Loucy (cell line): ENCODE data around the gene ENPP1.

Experiments
- H2AFZ ChIP-seq: fragments of 200-600 bp; sonication (generic); 2 replicates; pipeline ENCODE4 v1.6.0; 2016; ENCODE audit warnings: antibody characterized with exemption, mild to moderate bottlenecking, low read length, moderate library complexity
- H3F3A ChIP-seq: fragments of 200-600 bp; 2 replicates; pipeline ENCODE4 v1.6.0; 2016; ENCODE audit warnings: antibody characterized with exemption, low read depth, mild to moderate bottlenecking
- H3K27me3 ChIP-seq: fragments of 200-600 bp; sonication (generic); 2 replicates; pipeline ENCODE4 v1.6.1; 2014; ENCODE audit warnings: low read length, mild to moderate bottlenecking; ENCODE audit not compliant: insufficient read depth, poor library complexity, severe bottlenecking
- H3K36me3 ChIP-seq: fragments of 200-600 bp; sonication (generic); 2 replicates; pipeline ENCODE4 v1.6.1; 2016; ENCODE audit warnings: low read length; ENCODE audit not compliant: insufficient read depth
- H3K4me1 ChIP-seq: fragments of 200-600 bp; sonication (generic); 2 replicates; pipeline ENCODE4 v1.5.1; 2014; ENCODE audit warnings: low read length, mild to moderate bottlenecking; ENCODE audit not compliant: insufficient read depth, poor library complexity, severe bottlenecking
- H3K4me2 ChIP-seq: fragments of 200-600 bp; sonication (generic); 2 replicates; pipeline ENCODE4 v1.6.0; 2014; ENCODE audit warnings: antibody characterized with exemption, low read length, low read depth, mild to moderate bottlenecking; ENCODE audit not compliant: poor library complexity, severe bottlenecking
- H3K4me3 ChIP-seq: fragments of 200-600 bp; sonication (generic); 2 replicates; pipeline ENCODE4 v1.5.1; 2014; ENCODE audit warnings: low read length, mild to moderate bottlenecking, mixed read lengths; ENCODE audit not compliant: poor library complexity, severe bottlenecking
- H3K79me2 ChIP-seq: fragments of 200-600 bp; sonication (generic); 2 replicates; pipeline ENCODE4 v1.6.1; 2014; ENCODE audit warnings: low read length; ENCODE audit not compliant: insufficient read depth
- H3K9ac ChIP-seq: fragments of 200-600 bp; sonication (generic); 2 replicates; pipeline ENCODE4 v1.6.0; 2014; ENCODE audit warnings: mild to moderate bottlenecking, low read depth, low read length, moderate library complexity; ENCODE audit not compliant: poor library complexity, severe bottlenecking
- H3K9me2 ChIP-seq: fragments of 200-600 bp; sonication (generic); replicated peaks from 2 replicates; pipeline ENCODE4 v1.6.1; 2016; ENCODE audit warnings: low read depth, low read length, mixed read lengths
- H3K9me3 ChIP-seq: fragments of 200-600 bp; sonication (generic); 2 replicates; pipeline ENCODE4 v1.6.1; 2014; ENCODE audit warnings: mild to moderate bottlenecking, antibody characterized with exemption, low read length, low read depth; ENCODE audit not compliant: insufficient read depth
- H4K20me1 ChIP-seq: fragments of 200-600 bp; sonication (generic); 2 replicates; pipeline ENCODE4 v1.6.0; 2014; ENCODE audit warnings: antibody characterized with exemption, low read length, mild to moderate bottlenecking; ENCODE audit not compliant: insufficient read depth, poor library complexity, severe bottlenecking
- CTCF ChIP-seq: fragments of 200-600 bp; sonication (generic); conservative IDR thresholded peaks from 2 replicates; pipeline ENCODE4 v1.5.1; 2014; ENCODE audit warnings: mild to moderate bottlenecking, antibody characterized with exemption, low read length
- EZH2phosphoT487 ChIP-seq: fragments of 200-600 bp; IDR thresholded peaks from 2 replicates; pipeline ENCODE4 v1.6.1; 2018; ENCODE audit warnings: antibody characterized with exemption, mild to moderate bottlenecking, moderate library complexity, borderline replicate concordance

Gene ENPP1

GRCh38 chr6:131764350-131764749 is 43.5 kb upstream of the ENPP1 start:
- Histone ChIP-seq H3K9me3 (no peaks in the 10 kb centered on the region), H3K36me3 (no peaks in the 10 kb centered on the region), H2AFZ (no peak overlapping the region), H3K9me2 (no peaks in the 10 kb centered on the region), H3K9ac (no peak overlapping the region), H3K27me3 (peaks cover 10% of the 10 kb centered on the region), H3K4me1 (no peaks in the 10 kb centered on the region), H3K79me2 (no peaks in the 10 kb centered on the region), H3F3A (no peaks in the 10 kb centered on the region), H4K20me1 (no peaks in the 10 kb centered on the region), H3K4me2 (no peak overlapping the region), H3K4me3 (no peak overlapping the region)
- TF ChIP-seq EZH2phosphoT487, result no peak
- TF ChIP-seq CTCF, result no peak

DNA sequence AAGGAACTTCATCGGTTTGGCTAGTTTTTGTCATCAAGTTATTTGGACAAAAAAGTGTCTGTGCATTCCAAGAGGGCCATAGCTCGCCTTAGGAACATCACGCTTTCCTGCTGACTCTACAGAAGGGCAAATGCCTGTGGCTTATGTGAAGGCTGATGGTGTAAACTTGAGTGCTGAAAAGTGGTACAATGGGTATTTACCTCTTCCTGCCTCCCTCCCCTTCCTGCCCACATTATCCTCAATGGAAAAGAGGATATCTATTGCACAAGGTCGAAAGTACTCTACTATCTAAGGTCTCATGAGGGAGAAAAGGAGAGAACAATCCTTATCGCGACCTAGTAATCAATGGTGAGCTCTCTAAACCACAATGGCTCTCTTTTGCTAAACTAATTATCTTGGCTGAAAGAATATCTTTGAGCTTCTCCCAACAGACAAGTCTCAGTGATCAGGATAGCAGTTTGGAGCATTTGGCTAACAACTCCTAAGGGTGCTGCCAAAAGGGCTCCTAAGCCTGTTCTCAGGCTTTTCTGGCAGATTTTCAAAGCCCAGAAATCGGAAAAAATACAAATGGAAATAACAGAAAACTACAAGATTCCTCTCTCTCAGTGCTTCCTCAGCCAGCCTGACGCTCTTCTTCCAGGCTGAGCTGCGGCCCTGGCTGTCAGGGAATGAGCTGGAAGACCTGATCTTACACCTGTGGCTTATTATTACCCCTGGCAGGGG is 42.6 kb upstream of the ENPP1 start:
- Histone ChIP-seq H4K20me1 (no peaks in the 10 kb centered on the region), H3K79me2 (no peaks in the 10 kb centered on the region), H3K9me2 (no peaks in the 10 kb centered on the region), H3K27me3 (peaks cover 16% of the 10 kb centered on the region), H3K4me3 (no peak overlapping the region), H3K4me2 (no peak overlapping the region), H2AFZ (no peak overlapping the region), H3K9me3 (no peaks in the 10 kb centered on the region), H3K4me1 (no peaks in the 10 kb centered on the region), H3K9ac (no peak overlapping the region), H3F3A (no peaks in the 10 kb centered on the region), H3K36me3 (no peaks in the 10 kb centered on the region)
- TF ChIP-seq EZH2phosphoT487 (no peak), CTCF (no peak)

GRCh38 chr6:131765804-131766135 is 42.0 kb upstream of the ENPP1 start:
- no peak overlapping the region for H2AFZ ChIP-seq

More at GRCh38 chr6:131765804-131766135, 42.0 kb upstream of the ENPP1 start:
- H3K9me2 ChIP-seq, result no peaks in the 10 kb centered on the region
- H3K4me1 ChIP-seq, result no peaks in the 10 kb centered on the region
- H3K9ac ChIP-seq, result no peak overlapping the region
- no peaks in the 10 kb centered on the region for H3K79me2 ChIP-seq
- peaks cover 21% of the 10 kb centered on the region for H3K27me3 ChIP-seq
- no peaks in the 10 kb centered on the region for H3F3A ChIP-seq
- H4K20me1 ChIP-seq, result no peaks in the 10 kb centered on the region
- TF ChIP-seq EZH2phosphoT487 (no peak), CTCF (no peak)
- H3K36me3 ChIP-seq, result no peaks in the 10 kb centered on the region
- no peaks in the 10 kb centered on the region for H3K9me3 ChIP-seq
- H3K4me2 ChIP-seq, result no peak overlapping the region
- no peak overlapping the region for H3K4me3 ChIP-seq
